Left kidney (tissue), 2 donors: ENCODE measurements around the gene DENND2A. TPM values are rescaled to one million over a fixed set of nuclear protein-coding genes. Genes with fewer than 3 reads are reported as not detected.
A peak's percentile ranks its signal among the peaks of the same experiment; 100 is the strongest.
"Not testable (repeated sequence)": the region's sequence is repeated elsewhere in the genome, so short reads cannot be mapped to it uniquely, and the experiment has no call there.

Experiments used
- DNase-seq: peaks from one replicate; pipeline ENCODE4 v3.0.0-alpha.2; 2013
- polyA plus RNA-seq: library from polyadenylated mRNA; unstranded; fragments of 120-200 nt; gene quantifications from one replicate; pipeline ENCODE4 v1.2.1, GENCODE V29; 2013; ENCODE audit not compliant: insufficient read length

Gene DENND2A
- polyA plus RNA-seq, 1 donor, result 35.5 TPM

DNA sequence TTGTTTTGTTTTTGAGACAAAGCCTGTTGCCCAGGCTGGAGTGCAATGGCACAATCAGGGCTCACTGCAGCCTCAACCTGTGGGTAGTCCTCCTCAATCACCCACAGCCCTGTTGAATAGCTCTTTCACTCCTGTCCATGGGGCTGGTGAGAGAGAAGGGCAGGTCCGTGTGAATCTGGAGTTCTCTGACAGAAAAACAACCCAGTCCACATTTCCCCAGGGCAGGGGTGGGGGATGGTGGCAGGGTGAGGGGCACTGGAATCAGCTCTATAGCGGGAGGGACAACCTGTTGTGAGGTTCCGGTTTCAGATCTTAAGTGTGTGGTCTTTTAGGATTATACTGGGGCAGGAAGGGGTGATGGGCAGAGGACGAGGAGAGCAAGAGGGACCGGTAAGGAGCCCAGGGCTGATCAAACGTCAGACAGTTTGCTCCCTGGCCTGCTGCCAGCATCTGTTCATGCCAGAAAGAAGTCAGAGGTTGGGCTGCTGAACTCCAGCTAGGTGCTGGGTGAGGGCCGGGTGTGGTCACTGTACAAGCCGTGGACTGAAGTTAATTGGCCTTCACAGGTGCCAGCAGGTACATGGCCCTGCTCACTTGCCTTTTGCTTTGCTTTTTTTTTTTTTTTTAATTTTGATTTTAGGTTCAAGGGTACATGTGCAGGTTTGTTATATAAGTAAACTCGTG is 128.2 kb downstream of the DENND2A start:
- no peak for DNase-seq

DNA sequence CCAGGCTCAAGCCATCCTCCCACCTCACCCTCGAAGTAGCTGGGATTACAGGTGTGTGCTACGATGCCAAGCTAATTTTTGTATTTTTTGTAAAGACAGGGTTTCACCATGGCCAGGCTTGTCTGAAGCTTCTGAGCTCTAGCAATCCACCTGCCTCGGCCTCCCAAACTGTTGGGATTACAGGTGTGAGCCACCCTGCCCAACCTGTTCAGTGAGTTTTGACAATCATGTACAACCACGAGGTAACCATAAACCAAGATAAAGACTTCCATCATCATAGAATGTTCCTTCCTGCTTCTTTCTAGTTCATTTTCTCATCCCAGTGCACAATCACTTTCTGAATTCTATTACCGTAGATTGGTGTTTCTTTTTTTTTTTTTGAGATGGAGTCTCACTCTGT is 130.8 kb downstream of the DENND2A start:
- DNase-seq, result no peak

DNA sequence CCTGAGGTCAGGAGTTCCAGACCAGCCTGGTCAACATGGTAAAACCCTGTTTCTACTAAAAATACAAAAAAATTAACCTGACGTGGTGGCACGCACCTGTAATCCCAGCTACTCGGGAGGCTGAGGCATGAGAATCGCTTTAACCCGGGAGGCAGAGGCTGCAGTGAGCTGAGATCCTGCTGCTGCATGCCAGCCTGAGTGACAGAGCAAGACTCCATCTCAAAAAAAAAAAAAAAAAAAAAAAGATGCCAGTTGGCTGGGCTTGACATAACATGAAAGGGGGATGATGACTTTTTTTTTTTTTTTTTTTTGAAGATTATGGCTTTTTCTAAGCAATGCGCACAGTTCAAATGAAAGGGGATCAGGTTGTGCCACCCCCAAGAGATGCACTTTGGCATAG is 133.1 kb downstream of the DENND2A start:
- not testable (repeated sequence) for DNase-seq

DNA sequence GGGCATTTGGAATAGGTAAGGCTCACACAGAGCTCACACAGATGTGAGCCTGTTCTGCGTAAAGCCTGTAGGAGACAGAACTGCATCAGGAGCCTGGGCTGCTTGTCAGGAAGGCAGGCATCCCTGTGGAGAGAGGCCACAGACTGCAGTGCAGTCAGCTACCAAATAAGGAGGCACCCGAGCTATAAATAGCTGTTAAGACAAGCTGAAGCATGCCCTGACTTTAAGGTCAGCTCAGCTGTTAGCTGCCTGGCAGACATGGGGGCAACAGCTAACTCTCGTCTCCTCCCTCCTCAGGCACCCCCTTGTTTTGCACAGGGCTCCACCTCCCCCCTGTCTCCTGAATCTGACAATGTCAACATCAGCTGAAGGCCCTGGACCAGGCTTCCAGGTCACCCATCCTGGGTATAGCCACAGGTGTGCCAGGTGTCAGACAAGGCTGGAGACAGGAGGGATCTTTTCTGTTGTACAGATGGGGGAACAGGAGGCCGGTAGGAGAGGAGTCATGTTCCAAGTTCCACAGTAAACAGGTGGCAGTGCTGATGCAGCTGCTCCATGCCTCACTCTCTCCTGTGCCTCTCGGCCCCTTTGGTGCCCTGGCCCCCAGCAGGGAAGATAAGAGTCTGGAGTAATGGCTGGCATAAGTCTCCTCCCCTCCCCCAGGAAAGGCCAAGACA is 133.7 kb downstream of the DENND2A start:
- DNase-seq, result no peak

DNA sequence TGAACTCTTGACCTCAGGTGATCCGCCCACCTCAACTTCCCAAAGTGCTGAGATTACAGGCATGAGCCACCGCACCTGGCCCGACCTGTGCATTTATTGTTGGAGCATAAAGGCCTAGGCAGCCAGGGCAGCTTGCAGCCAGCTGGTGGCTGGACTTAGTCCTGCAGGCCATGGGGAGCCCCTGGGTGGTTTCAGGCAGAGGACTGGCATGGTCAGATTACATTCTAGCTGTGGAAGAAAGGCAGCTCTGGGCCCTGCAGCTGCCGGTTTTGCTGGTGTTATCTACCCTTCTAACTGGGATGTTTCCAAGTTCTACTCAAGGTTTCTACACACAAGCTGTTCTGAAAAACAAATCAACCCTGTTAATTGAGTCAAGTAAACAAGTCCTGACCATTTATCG is 138.6 kb downstream of the DENND2A start:
- no peak for DNase-seq

DNA sequence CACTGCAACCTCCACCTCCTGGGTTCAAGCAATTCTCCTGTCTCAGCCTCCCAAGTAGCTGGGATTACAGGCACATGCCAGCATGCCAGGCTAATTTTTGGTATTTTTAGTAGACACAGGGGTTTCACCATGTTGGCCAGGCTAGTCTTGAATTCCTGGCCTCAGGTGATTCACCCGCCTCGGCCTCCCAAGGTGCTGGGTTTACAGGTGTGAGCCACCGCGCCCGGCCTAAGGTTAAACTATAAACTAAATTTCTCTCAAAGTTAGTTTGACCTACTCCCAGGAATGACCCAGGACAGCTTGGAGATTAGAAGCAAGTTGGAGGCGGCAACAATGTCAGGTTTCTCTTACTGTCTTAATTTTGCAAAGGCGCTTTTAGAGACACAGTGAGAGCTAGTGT is 142.8 kb downstream of the DENND2A start:
- DNase-seq, result not testable (repeated sequence)

DNA sequence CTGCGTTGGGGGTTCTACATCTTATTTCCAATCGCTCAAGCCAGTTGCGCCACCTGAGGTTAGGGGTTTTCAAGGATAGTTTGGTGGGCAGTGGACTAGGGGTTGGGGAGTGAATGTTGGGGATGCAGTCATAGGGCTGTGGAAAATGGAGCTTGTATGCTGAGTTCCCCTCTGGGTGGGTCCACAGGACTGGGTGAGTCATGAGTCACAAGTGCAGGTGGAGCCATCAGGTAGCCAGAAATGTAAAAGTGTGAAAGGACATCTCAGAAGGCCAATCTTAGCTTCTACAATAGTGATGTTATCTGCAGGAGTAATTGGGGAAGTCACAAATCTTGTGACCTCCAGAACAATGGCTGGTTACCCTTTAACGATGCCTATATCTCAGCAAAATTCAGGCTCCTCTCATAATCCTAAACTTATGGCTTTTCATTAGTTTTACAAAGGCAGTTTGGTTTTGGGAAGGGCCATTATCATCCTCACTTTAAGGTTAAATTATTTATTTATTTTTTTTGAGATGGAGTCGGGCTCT is 143.3 kb downstream of the DENND2A start:
- DNase-seq, result no peak

DNA sequence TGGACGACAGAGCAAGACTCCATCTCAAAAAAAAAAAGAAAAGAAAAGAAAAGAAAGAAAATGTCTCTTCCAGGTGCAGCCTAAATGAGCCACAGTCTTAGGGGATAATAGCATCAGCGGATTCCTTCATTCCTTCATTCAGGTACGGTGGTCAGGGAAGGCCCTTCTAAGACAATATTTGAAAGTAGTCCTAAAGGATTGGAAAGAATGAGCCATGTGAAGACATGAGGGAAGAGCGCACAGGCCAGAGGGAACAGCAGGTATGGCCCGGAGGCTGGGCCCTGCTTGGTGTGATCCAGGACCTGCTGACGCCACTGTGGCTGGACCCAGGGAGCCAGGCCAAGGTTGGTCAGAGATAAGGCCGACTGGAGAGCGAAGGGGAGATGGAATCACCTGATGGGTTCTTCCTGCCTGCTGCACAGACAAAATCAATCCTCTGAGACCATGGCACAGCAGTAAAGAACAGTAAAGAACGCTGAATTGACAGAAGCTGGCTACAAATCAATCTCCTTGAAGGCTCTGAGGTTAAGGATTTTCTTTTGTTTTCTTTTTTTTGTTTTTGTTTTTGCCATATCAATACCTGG is 145.0 kb downstream of the DENND2A start:
- DNase-seq, result no peak

DNA sequence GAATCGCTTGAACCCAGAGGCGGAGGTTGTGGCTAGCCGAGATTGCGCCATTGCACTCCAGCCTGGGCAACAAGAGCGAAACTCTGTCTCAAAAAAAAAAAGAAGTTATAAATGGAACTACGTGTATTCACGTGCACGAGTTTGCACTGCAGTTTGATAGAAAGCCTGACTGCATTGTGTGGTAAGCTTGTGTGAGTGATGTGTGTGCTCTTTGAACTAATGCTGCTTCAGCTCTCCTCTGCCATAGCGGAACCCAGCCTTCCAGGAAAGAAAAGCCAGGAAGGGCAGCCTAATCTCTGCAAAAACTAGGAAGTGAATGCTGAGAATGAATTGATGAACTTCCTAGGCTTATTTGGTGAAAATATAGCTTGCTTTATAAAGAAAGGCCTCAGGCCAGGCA is 145.7 kb downstream of the DENND2A start:
- DNase-seq, result no peak

DNA sequence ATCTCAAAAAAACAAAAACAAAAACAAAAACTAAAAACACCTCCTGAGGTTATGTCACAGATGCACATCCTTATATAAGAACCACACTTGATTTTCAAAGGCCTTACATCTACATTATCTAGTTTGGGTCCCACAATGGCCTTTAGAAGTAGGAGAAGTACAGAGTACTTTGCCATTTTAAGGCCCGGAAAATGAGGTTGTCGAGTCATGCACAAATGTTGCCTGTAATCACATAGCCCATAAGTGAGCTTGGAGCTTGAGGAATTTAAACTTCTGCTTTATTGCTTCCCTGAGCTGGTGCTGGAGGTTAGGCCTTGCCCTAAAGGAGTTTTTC is 151.6 kb downstream of the DENND2A start:
- no peak for DNase-seq

DNA sequence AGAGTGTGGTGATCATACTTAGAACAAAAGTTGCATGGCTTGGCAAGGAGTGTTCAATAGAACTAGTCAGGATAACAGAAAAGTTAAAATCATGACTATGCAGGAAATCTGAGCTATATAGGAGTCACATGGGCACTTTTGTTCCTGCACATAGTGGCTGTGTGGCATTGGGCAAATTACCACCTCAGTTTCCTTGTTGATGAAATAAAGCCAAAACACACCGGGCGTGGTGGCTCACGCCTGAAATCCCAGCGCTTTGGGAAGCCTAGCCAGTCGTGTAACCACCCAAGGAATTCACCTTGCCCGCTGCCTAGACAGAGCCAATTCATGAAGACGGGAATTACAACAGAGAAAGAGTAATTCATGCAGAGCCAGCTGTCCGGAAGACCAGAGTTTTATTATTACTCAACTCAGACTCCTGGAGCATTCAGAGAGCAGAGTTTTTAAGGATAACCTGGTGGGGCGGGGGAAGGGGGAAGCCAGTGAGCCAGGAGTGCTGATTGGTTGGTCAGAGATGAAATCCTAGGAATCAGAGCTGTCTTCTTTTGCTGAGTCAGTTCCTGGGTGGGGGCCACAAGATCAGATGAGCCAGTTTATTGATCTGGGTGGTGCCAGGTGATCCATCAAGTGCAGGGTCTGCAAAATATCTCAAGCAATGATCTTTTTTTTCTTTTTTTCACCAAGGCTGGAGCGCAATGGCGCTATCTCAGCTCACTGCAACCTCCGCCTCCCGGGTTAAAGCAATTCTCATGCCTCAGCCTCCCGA is 154.9 kb downstream of the DENND2A start:
- DNase-seq, result no peak

DNA sequence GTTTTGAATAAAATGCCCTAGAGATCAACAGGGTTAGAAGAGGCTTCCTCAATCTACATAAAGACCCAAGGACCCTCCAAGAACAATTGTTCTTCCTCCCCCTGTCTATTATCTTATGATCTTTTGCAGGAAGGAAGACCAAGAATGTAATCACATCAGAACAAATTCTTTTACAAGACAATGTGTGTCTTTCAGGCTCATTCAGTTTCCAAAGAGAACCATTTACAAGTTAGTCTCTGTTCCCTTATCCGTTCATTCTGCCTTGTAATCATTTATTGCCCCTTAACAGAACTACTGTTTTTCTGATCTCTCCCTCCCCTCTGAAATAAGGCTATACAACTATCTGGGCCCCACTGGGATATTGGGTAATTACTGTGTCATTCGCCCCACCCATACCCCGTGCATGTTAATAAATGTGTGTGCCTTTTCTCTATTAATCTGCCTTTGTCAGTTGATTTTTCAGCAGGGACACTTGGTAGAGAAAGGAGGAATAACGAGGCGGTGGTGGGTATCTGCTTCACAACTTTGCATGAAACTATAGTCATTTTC is 155.6 kb downstream of the DENND2A start:
- no peak for DNase-seq

DNA sequence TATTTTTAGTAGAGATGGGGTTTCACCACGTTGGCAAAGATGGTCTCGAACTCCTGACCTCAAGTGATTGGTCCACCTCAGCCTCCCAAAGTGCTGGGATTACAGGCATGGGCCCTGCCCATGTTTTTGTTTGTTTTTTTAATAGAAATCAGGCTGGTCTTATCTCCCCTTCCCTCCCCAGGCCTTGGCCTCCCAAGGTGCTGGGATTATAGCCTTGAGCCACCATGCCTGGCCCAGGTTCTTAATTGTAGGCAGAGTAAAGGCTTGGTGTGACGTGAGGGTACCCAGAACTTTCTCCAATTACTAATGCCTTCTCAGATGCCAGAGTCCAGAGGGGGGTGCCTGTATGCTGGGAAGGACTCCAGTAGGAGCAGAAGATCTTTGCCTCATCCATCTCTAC is 156.1 kb downstream of the DENND2A start:
- DNase-seq, result no peak

DNA sequence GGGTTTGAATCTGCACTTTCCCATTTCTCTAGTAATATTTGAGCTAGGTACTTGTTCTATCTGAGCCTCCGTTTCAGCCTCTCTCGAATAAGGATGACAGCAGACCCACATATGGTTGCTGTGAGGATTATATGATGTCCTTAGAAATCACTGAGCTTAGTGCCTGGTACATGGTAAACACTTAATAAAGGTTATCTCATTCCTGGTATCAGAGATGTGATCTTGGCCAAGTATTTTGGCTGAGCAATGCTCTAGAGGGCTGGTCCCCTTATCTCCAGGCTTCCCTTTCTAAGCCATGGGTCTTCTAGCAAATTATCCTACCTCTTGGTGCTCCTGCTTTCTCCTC is 160.9 kb downstream of the DENND2A start:
- DNase-seq, result no peak

DNA sequence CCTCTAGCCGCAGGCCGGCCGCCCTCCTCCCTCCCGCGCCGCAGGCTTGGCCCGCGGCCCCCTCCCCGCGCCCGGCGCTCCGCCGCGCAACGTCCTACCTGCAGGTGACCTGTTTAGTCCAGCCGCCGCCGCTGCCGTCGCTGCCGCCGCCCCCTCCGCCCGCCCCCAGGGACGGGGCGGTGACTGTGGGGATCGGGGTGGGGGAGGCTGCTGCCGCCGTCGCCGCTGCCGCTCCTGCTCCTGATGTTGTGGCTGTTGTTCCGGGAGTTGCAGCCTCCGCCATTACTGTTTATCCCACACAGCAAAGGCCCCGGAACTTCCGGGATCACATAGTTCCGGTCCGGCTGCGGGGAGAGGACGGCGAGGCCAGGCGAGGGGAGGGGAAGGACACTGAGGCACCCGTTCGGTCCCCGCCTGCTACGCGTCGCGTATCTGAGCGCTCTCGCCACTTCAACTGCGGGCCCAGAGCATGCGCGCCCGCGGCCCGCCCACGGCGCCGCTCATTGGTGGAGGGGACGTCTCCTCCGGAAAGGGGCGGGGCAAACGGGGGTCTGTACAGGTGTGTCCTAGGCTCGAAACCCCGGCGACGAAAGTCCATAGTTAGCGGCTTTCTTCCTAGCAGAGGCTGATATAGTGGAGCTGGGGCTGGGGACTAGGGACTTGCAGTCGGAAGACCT is 161.4 kb downstream of the DENND2A start, which contains the start of gene MKRN1:
TSS of gene MKRN1 (minus strand) at position 444 of the 677 bp plus-strand sequence. CDS start at position 283, 161 bp downstream.
- peak; percentile 93 for DNase-seq

DNA sequence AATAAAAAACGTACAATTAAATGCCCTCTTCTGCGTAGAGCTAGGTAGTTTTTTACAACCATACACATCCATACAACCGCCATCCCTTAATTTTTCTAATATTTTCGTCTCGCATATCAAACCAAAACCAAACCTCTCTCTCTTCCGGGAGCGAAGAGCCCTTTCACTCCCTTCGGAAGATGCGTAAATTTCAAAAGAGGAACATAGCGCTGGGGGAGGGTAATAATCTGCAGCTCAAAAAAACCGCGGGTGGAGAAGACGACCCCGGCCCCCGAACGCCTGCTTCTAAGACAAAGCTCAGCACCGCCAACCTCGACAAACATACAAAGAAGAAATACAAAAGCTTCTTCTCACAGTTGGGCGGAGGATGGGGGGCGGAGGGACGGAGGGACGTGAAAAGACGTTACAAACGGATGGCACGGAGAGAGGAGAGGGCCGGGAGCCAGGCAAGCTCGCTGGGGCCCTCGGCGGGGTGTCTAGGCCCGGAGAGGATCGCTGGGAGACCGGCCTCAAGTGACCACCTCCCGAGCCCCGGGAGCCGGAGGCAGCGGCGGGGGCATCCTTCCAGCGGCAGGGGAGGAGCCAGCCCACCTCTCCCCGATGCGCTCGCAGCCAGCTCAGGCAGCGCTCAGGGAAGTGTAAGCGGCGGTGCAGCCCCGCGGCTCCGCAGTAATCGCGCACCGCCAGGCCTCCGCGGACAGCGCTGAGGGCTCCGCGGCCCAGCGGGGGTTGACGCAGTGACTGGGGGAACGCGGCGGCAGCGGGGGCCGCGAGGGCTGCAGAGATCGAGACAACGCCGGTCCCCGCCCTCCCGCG is 162.2 kb downstream of the DENND2A start:
- no peak for DNase-seq

DNA sequence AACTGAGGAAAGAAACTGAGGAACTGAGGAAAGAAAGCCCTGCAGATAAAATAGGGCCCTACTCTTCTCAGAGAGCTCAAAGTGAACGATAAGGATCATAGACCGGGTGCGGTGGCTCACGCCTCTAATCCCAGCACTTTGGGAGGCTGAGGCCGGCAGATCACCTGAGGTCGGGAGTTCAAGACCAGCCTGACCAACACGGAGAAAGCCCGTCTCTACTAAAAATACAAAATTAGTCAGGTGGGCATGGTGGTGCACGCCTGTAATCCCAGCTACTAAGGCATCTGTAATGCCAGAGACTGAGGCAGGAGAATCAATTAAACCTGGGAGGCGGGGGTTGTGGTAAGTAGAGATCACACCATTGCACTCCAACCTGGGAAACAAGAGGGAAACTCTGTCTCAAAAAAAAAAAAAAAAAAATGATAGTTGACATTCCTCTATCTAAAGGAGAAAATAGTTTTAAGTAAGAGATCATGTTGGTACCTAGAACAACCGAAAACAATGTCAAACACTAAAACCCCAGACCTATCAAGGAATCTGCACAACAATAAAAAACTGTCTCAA is 163.8 kb downstream of the DENND2A start:
- DNase-seq, result no peak

DNA sequence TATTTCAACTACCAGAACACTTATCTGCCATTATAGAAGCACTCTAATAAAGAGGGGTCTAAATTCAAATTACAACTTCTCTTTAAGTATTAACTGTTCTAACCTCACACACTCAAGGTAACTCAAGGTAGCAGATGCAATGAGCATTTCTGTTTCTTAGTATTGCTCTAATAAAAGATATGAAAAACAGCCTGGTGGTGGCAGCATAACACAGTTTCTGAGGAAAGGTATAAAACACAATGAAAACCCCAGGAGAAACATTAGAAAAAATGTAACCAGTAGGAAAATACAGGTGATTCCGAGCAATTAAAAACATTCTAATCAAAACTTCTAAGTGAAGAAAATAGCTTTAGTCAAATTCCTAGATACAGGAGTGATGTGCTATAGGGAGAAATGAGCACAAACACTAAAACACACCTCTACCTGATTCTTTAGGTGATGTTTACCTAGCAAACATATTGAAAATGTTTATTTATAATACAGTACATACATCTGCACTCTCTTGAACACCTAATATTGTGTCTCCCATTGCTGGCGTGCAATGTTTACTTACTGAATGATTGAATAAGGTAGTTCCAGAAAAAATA is 164.8 kb downstream of the DENND2A start:
- DNase-seq, result no peak
